Suprapubic skin (tissue), 3 donors: ENCODE data around the gene LIPA.

Experiments
- EP300 ChIP-seq: sonication (generic); formaldehyde crosslinking; IDR thresholded peaks from one replicate; pipeline ENCODE4 v1.6.1; 2017; ENCODE audit warnings: antibody characterized with exemption
- POLR2A ChIP-seq, 2 donors: fragments of 450-650 bp; IDR thresholded peaks; one replicate each; pipeline ENCODE4 v1.6.1; 2017; ENCODE audit warnings: antibody characterized with exemption in 2 of 2, mild to moderate bottlenecking in 2 of 2, moderate library complexity in 2 of 2
- TF ChIP-seq, protein P1 (sequence below), 2 donors: fragments of 200-600 bp in 1 of 2; fragments of 450-650 bp in 1 of 2; sonication (generic) in 1 of 2; IDR thresholded peaks; one replicate each; pipeline ENCODE4 v1.5.1; 2016 to 2019; ENCODE audit warnings: antibody characterized with exemption in 2 of 2, mild to moderate bottlenecking in 1 of 2, moderate library complexity in 1 of 2

DNA sequence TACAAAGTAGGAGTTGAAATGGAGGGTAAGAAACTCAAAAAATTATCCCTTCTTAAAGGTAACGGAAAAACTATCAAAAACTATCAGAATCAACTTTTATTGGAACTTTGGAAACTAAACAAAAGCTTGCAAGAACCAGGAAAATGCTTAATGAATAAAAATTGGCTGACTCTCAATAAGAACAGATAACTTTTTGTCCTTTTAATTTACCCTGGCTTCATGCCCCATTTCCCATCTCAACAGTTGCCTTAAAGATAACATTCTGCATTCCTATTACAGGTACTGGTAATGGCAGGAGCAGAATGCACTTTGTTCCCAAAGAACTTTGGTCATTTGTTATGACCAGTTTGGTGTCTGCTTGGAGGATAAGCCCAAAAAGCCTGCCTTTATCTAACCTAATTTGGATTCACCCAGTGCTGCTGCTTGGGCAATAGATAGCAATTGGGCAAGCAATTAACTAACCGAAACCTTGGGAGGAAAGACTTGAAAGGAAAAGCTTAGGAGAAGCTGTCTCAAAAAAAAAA is 62.3 kb downstream of the LIPA start:
- TF ChIP-seq, protein P1, sequence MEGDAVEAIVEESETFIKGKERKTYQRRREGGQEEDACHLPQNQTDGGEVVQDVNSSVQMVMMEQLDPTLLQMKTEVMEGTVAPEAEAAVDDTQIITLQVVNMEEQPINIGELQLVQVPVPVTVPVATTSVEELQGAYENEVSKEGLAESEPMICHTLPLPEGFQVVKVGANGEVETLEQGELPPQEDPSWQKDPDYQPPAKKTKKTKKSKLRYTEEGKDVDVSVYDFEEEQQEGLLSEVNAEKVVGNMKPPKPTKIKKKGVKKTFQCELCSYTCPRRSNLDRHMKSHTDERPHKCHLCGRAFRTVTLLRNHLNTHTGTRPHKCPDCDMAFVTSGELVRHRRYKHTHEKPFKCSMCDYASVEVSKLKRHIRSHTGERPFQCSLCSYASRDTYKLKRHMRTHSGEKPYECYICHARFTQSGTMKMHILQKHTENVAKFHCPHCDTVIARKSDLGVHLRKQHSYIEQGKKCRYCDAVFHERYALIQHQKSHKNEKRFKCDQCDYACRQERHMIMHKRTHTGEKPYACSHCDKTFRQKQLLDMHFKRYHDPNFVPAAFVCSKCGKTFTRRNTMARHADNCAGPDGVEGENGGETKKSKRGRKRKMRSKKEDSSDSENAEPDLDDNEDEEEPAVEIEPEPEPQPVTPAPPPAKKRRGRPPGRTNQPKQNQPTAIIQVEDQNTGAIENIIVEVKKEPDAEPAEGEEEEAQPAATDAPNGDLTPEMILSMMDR (IDR thresholded peaks at IDR 0.05): no peak
- TF ChIP-seq POLR2A (IDR thresholded peaks at IDR 0.05) (no peak), EP300 (no peak)
